T-helper 22 cell (primary cell): ENCODE measurements around the gene STARD13.

Experiments used
- DNase-seq: peaks from one replicate; pipeline ENCODE4 v3.0.0-alpha.2; 2020; ENCODE audit warnings: low read depth

STARD13 gene

GRCh38 chr13:33227927-33228647, 57.5 kb downstream of the STARD13 start:
- DNase-seq = no peak

GRCh38 chr13:33224686-33225085, 60.9 kb downstream of the STARD13 start:
- no peak for DNase-seq

- DNase-seq = no peak
Observed at GRCh38 chr13:33224191-33224590, 61.4 kb downstream of the STARD13 start.

- DNase-seq = no peak
Observed at GRCh38 chr13:33219926-33220325, 65.6 kb downstream of the STARD13 start.

- DNase-seq = no peak
Observed at GRCh38 chr13:33218426-33218825, 67.1 kb downstream of the STARD13 start.

- DNase-seq = no peak
Observed at GRCh38 chr13:33218020-33218419, 67.5 kb downstream of the STARD13 start.

- DNase-seq = no peak
Observed at GRCh38 chr13:33217256-33217655, 68.3 kb downstream of the STARD13 start.

GRCh38 chr13:33213797-33214196, 71.8 kb downstream of the STARD13 start:
- no peak for DNase-seq

- no peak for DNase-seq
Observed at GRCh38 chr13:33213024-33213768, 72.4 kb downstream of the STARD13 start.

- no peak for DNase-seq
Observed at GRCh38 chr13:33212396-33212795, 73.2 kb downstream of the STARD13 start.

- no peak for DNase-seq
Observed at GRCh38 chr13:33210090-33210489, 75.5 kb downstream of the STARD13 start.

- DNase-seq = no peak
Observed at GRCh38 chr13:33208290-33209220, 77.0 kb downstream of the STARD13 start.

- DNase-seq = no peak
Observed at GRCh38 chr13:33207615-33207961, 78.0 kb downstream of the STARD13 start.

- DNase-seq = no peak
Observed at GRCh38 chr13:33206945-33207614, 78.5 kb downstream of the STARD13 start.

- no peak for DNase-seq
Observed at GRCh38 chr13:33206425-33206824, 79.1 kb downstream of the STARD13 start.

GRCh38 chr13:33205804-33206221, 79.7 kb downstream of the STARD13 start:
- DNase-seq = no peak

- DNase-seq = no peak
Observed at GRCh38 chr13:33205224-33205623, 80.3 kb downstream of the STARD13 start.

GRCh38 chr13:33204130-33204927, 81.2 kb downstream of the STARD13 start:
- no peak for DNase-seq

- DNase-seq = no peak
Observed at GRCh38 chr13:33202644-33203169, 82.8 kb downstream of the STARD13 start.

- DNase-seq = no peak
Observed at GRCh38 chr13:33201659-33202058, 83.9 kb downstream of the STARD13 start.

GRCh38 chr13:33199289-33199850, 86.2 kb downstream of the STARD13 start:
- DNase-seq = no peak
